HepG2 (cell line): Measurements from ENCODE around the gene SREK1. TPM values are rescaled to one million over a fixed set of nuclear protein-coding genes. Genes with fewer than 3 reads are reported as not detected.
A peak's percentile ranks its signal among the peaks of the same experiment; 100 is the strongest.

ENCODE experiments used
- BCLAF1 ChIP-seq: fragments of 450-650 bp; IDR thresholded peaks from 2 replicates; pipeline ENCODE4 v1.6.1; 2017; ENCODE audit warnings: mild to moderate bottlenecking
- FOXA3 ChIP-seq: IDR thresholded peaks from 2 replicates; pipeline ENCODE4 v1.6.1; 2016; ENCODE audit warnings: missing genetic modification reagents, missing compliant biosample characterization
- GFI1 ChIP-seq: sonication (generic); formaldehyde crosslinking; IDR thresholded peaks from 2 replicates; pipeline ENCODE4 v1.5.0; 2020; ENCODE audit warnings: missing genetic modification reagents, mild to moderate bottlenecking, borderline replicate concordance
- HMGA1 ChIP-seq: sonication (generic); formaldehyde crosslinking; conservative IDR thresholded peaks from 2 replicates; pipeline ENCODE4 v1.4.0; 2020; ENCODE audit warnings: missing genetic modification reagents
- HNRNPL ChIP-seq: fragments of 200-400 bp; formaldehyde crosslinking; IDR thresholded peaks from 2 replicates; pipeline ENCODE4 v1.6.1; 2017; ENCODE audit warnings: mild to moderate bottlenecking, low read depth, low read length
- HOXD1 ChIP-seq: sonication (generic); formaldehyde crosslinking; IDR thresholded peaks from 2 replicates; pipeline ENCODE4 v1.5.0; 2020; ENCODE audit warnings: missing genetic modification reagents
- KLF6 ChIP-seq: IDR thresholded peaks from 2 replicates; pipeline ENCODE4 v1.8.0; 2016; ENCODE audit warnings: missing biosample characterization, missing genetic modification reagents
- NFIC ChIP-seq: IDR thresholded peaks from 2 replicates; pipeline ENCODE4 v1.6.1; 2012; ENCODE audit warnings: mild to moderate bottlenecking, low read length, inconsistent platforms
- NFYC ChIP-seq: IDR thresholded peaks from 2 replicates; pipeline ENCODE4 v1.6.1; 2016; ENCODE audit warnings: missing genetic modification reagents, missing compliant biosample characterization
- RAD21 ChIP-seq: fragments of 450-650 bp; formaldehyde crosslinking; IDR thresholded peaks from 2 replicates; pipeline ENCODE4 v1.5.0; 2020; ENCODE audit warnings: mild to moderate bottlenecking
- RXRB ChIP-seq: IDR thresholded peaks from 2 replicates; pipeline ENCODE4 v1.6.1; 2016; ENCODE audit warnings: borderline replicate concordance, missing genetic modification reagents, missing compliant biosample characterization
- SMC3 ChIP-seq: IDR thresholded peaks from 2 replicates; pipeline ENCODE4 v1.6.1; 2011; ENCODE audit warnings: low read length, improper control_type of control experiment
- SRSF9 ChIP-seq: fragments of 200-400 bp; formaldehyde crosslinking; IDR thresholded peaks from 2 replicates; pipeline ENCODE4 v1.6.1; 2018; ENCODE audit warnings: borderline replicate concordance, mild to moderate bottlenecking, low read depth, low read length; ENCODE audit not compliant: insufficient read depth, poor library complexity, severe bottlenecking
- TP53 ChIP-seq: sonication (generic); formaldehyde crosslinking; conservative IDR thresholded peaks from 2 replicates; pipeline ENCODE4 v1.4.0; 2020; ENCODE audit warnings: missing genetic modification reagents
- ZFP82 ChIP-seq: sonication (generic); formaldehyde crosslinking; IDR thresholded peaks from 2 replicates; pipeline ENCODE4 v1.5.1; 2020; ENCODE audit warnings: mild to moderate bottlenecking, missing genetic modification reagents, borderline replicate concordance
- ZNF10 ChIP-seq: sonication (generic); formaldehyde crosslinking; IDR thresholded peaks from 2 replicates; pipeline ENCODE4 v1.4.0; 2020; ENCODE audit warnings: mild to moderate bottlenecking, low read depth, missing genetic modification reagents, borderline replicate concordance
- ZNF143 ChIP-seq: sonication (generic); formaldehyde crosslinking; IDR thresholded peaks from 2 replicates; pipeline ENCODE4 v1.4.0; 2020; ENCODE audit warnings: missing genetic modification reagents
- ZNF251 ChIP-seq: sonication (generic); formaldehyde crosslinking; IDR thresholded peaks from 2 replicates; pipeline ENCODE4 v1.9.0; 2021; ENCODE audit warnings: mild to moderate bottlenecking, missing genetic modification reagents
- ZNF296 ChIP-seq: sonication (generic); formaldehyde crosslinking; conservative IDR thresholded peaks from 2 replicates; pipeline ENCODE4 v1.5.0; 2020; ENCODE audit warnings: mild to moderate bottlenecking, missing genetic modification reagents
- ZNF484 ChIP-seq: sonication (generic); formaldehyde crosslinking; IDR thresholded peaks from 2 replicates; pipeline ENCODE4 v1.5.1; 2020; ENCODE audit warnings: mild to moderate bottlenecking, low read depth, missing genetic modification reagents, borderline replicate concordance
- polyA plus RNA-seq, 8 experiments: library from polyadenylated mRNA; depleted of rRNA in 3 of 8; stranded (reverse) in 7 of 8; unstranded in 1 of 8; fragments of >200 nt; fragmentation: Illumina TruSeq in 4 of 8; extraction: Trizol in 4 of 8; gene quantifications; 2 replicates each; pipeline versions ENCODE4 v1.2.1 to v1.2.3, GENCODE V29; 2011 to 2016; ENCODE audit warnings: low read depth in 4 of 8, missing spikeins in 1 of 8, mixed read lengths in 1 of 8; ENCODE audit not compliant: insufficient read depth in 1 of 8
- total RNA-seq, 5 experiments: library from RNA; depleted of rRNA; stranded (reverse); fragments of >200 nt; fragmentation: Illumina TruSeq; extraction: Trizol; gene quantifications; 2 replicates each; pipeline ENCODE4 v1.2.3, GENCODE V29; 2016; ENCODE audit warnings: low read depth in 1 of 5
- TF ChIP-seq, protein P1 (sequence below): sonication (generic); formaldehyde crosslinking; IDR thresholded peaks from 2 replicates; pipeline ENCODE4 v1.8.0; 2023; ENCODE audit warnings: mild to moderate bottlenecking, missing genetic modification reagents
- TF ChIP-seq, protein P2 (sequence below): sonication (generic); formaldehyde crosslinking; IDR thresholded peaks from 2 replicates; pipeline ENCODE4 v1.5.1; 2020; ENCODE audit warnings: missing genetic modification reagents, mild to moderate bottlenecking, borderline replicate concordance

The SREK1 gene
- total and polyA plus RNA-seq, 2 of the 13 experiments (the other 11 are each of a cell fraction or from before 2014, with no cell fraction given) = 60.6 to 90.9 TPM

DNA sequence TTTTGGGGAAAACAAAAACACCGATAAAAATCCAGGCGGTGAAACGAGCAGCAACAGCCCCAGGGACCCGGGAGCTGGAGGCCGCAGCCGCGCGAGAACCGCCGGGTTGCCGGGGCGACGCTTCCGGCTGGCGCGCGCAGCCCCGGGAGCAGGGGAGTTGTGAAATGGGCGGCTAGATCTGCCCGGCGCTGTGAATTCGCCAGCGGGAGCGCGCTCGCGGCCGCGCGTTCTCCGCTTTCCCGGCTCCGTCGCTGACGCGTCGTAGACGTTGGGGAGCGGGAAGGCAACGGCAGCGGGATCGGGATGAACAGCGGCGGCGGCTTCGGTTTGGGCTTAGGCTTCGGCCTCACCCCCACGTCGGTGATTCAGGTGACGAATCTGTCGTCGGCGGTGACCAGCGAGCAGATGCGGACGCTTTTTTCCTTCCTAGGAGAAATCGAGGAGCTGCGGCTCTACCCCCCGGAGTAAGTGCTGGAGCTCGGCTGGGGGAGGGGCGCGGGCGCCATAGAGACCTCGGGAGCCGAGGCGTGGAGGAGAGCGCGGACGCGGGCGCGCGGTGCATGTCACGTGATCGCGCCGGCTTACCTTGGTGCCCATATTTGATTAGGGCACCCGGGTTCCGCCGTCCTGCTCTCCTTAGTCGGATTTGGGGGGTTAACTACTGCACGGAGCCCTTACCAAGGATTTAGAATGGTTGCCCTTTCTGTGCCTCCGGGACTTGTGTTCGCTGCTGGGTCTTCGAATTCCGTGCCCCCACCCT is at the start of gene SREK1 (continued):
- TF ChIP-seq ZNF143 (peak; percentile 38; the same call in 1 of the 2 replicates), SRSF9 (no peak), ZNF484 (CRISPR knock-in tag) (0 out of 2 replicates have a peak, but pooled peaks have one; percentile 17), ZNF296 (no peak), HNRNPL (peak; percentile 75; the same call in 1 of the 2 replicates), NFIC (peak; percentile 59; the same call in 1 of the 2 replicates), RXRB (CRISPR knock-in tag) (no peak), GFI1 (peak; percentile 63; the same call in 1 of the 2 replicates), HOXD1 (CRISPR knock-in tag) (peak; percentile 39; the same call in 1 of the 2 replicates), NFYC (no peak), ZFP82 (CRISPR knock-in tag) (peak; percentile 90; the same call in 1 of the 2 replicates), FOXA3 (CRISPR knock-in tag) (peak; percentile 31; the same call in 1 of the 2 replicates), ZNF251 (CRISPR knock-in tag) (no peak), SMC3 (no peak), HMGA1 (CRISPR knock-in tag) (no peak), ZNF10 (no peak), BCLAF1 (no peak), TP53 (CRISPR knock-in tag) (0 out of 2 replicates have a peak, but pooled peaks have one; percentile 59), RAD21 (CRISPR knock-in tag) (peak; percentile 53; the same call in 1 of the 2 replicates), KLF6 (no peak)
- TF ChIP-seq, protein P1, sequence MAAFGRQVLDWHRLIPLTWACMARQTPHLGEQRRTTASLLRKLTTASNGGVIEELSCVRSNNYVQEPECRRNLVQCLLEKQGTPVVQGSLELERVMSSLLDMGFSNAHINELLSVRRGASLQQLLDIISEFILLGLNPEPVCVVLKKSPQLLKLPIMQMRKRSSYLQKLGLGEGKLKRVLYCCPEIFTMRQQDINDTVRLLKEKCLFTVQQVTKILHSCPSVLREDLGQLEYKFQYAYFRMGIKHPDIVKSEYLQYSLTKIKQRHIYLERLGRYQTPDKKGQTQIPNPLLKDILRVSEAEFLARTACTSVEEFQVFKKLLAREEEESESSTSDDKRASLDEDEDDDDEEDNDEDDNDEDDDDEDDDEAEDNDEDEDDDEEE (CRISPR knock-in tag) = peak; percentile 75; the same call in 1 of the 2 replicates
- TF ChIP-seq, protein P2, sequence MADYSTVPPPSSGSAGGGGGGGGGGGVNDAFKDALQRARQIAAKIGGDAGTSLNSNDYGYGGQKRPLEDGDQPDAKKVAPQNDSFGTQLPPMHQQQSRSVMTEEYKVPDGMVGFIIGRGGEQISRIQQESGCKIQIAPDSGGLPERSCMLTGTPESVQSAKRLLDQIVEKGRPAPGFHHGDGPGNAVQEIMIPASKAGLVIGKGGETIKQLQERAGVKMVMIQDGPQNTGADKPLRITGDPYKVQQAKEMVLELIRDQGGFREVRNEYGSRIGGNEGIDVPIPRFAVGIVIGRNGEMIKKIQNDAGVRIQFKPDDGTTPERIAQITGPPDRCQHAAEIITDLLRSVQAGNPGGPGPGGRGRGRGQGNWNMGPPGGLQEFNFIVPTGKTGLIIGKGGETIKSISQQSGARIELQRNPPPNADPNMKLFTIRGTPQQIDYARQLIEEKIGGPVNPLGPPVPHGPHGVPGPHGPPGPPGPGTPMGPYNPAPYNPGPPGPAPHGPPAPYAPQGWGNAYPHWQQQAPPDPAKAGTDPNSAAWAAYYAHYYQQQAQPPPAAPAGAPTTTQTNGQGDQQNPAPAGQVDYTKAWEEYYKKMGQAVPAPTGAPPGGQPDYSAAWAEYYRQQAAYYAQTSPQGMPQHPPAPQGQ = no peak
